Cortex of kidney (tissue), 1 donor: ENCODE results near the gene ERGIC2.
"Not testable (repeated sequence)": the region's sequence is repeated elsewhere in the genome, so short reads cannot be mapped to it uniquely, and the experiment has no call there.

Source experiments
- DNase-seq: peaks from one replicate; lab custom pipeline; 2025; lab: John Stamatoyannopoulos, UW

The ERGIC2 gene

DNA sequence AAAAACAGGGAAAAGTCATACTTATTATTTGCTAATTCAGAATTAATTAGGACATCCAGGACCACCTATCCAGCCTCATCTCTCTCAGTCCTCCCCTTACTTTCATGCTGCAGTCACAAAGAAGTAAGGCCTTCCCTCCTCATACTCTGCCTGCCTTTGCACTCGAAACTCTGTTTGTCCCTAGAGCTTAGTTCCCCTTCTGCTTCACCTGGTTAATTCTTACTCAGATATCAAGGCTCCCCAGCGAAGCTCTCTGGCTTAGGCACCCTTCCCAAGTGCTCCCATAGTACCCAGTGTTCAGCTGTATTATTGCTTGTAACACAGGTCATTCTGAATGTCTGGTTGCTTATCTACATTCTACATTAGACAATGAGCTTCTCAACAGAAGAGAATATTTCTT lies 81.3 kb downstream of the ERGIC2 start:
- no peak for DNase-seq

- DNase-seq: no peak
Measured at GRCh38 chr12:29291226-29291625, 89.7 kb downstream of the ERGIC2 start.

DNA sequence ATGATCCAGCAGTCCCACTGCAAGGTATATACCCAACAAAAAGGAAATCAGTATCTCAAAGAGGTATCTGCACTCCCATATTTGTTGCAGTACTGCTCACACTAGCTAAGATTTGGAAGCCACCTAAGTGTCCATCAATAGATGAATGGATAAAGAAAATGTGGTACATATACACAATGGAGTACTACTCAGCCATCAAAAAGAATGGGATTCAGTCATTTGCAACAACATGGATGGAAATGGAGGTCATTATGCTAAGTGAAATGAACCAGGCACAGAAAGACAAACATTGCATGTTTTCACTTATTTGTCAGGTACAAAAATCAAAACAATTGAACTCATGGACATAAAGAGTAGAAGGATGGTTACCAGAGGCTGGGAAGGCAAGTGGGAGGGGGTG lies 90.5 kb downstream of the ERGIC2 start:
- not testable (repeated sequence) for DNase-seq

DNA sequence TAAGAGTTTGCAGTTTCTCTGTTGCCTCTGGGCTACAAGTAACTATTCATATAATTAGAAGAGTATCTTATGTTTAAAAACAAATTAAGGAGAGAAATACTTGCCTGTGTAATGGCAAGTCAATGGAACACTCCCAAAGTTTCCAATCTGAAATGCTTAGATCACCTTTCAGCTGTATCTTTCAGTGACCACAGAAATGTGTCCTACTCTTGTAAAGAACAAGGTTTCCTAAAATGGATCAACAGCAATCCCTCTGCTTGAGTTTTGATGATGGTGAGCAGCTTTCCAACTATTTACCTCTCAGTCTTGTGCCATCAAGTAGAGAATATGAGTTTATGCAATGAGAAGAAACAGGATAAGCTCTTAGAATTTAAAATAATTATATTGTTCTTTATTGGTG lies 92.9 kb downstream of the ERGIC2 start:
- DNase-seq: no peak

- DNase-seq: no peak
Measured at GRCh38 chr12:29287622-29288021, 93.3 kb downstream of the ERGIC2 start.
